HG03066 (cell line): ENCODE data around the gene GFOD1.
"Not testable (repeated sequence)": the region's sequence is repeated elsewhere in the genome, so short reads cannot be mapped to it uniquely, and the experiment has no call there.

Experiments used
- ATAC-seq: cut with Tn5 transposase; IDR thresholded peaks from one replicate; pipeline ENCODE4 v1.9.1; 2021; ENCODE audit warnings: low read depth; ENCODE audit not compliant: unreplicated experiment

Gene GFOD1

GRCh38 chr6:13447949-13448724 lies 39.3 kb downstream of the GFOD1 start:
- ATAC-seq = no peak

GRCh38 chr6:13446381-13446780 lies 41.0 kb downstream of the GFOD1 start:
- no peak for ATAC-seq

DNA sequence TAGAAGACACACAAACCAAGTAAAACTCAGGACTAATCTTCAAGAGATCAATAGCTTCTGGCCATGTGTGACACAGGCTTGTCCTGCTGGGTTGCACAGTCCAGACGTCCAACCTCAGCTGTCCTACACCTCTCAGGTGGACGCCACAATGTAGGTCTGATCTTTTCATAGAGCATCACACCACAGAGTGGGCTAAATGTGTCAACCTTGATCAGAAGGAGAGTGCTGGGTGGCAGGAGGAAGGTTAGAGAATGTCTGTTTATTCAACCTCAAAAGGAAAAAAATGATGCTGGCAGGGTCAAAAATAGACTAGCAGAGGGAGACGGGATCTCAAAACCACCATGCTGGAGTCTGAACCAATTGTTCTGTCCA lies 41.7 kb downstream of the GFOD1 start:
- no peak for ATAC-seq

GRCh38 chr6:13445005-13445743 lies 42.2 kb downstream of the GFOD1 start:
- ATAC-seq = no peak

DNA sequence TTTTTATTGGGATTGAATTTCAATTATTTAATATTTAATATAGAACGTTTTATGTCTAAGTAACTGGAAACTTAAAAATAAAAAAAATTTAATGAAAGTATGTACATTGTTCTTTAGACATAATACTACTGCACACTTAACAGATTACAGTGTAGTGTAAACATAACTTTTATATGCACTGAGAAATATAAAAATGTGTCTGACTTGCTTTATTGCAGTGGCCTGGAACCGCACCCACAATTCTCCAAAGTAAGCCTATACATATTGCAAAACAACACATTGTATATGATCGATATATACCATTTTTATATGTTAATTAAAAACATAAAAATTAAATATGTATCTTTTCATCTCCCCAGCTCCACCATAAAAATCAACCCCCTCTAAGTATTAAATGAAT lies 42.8 kb downstream of the GFOD1 start:
- ATAC-seq = no peak

DNA sequence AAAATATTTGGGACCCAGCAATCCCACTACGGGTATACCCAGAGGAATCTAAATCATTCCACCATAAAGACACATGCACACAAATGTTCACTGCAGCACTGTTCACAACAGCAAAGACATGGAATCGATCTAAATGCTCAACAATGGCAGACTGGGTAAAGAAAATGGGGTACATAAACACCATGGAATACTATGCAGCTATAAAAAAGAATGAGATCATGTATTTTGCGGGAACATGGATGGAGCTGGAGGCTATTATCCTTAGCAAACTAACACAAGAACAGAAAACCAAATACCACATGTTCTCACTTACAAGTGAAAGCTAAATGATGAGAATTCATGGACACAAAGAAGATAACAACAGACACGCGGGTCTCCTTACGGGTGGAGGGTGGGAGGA lies 43.4 kb downstream of the GFOD1 start:
- ATAC-seq = not testable (repeated sequence)

- ATAC-seq = no peak
These were observed 45.6 kb downstream of the GFOD1 start for GRCh38 chr6:13441778-13442177.

- no peak for ATAC-seq
These were observed 47.8 kb downstream of the GFOD1 start for GRCh38 chr6:13439644-13440043.

GRCh38 chr6:13438126-13438525 lies 49.3 kb downstream of the GFOD1 start:
- no peak for ATAC-seq

DNA sequence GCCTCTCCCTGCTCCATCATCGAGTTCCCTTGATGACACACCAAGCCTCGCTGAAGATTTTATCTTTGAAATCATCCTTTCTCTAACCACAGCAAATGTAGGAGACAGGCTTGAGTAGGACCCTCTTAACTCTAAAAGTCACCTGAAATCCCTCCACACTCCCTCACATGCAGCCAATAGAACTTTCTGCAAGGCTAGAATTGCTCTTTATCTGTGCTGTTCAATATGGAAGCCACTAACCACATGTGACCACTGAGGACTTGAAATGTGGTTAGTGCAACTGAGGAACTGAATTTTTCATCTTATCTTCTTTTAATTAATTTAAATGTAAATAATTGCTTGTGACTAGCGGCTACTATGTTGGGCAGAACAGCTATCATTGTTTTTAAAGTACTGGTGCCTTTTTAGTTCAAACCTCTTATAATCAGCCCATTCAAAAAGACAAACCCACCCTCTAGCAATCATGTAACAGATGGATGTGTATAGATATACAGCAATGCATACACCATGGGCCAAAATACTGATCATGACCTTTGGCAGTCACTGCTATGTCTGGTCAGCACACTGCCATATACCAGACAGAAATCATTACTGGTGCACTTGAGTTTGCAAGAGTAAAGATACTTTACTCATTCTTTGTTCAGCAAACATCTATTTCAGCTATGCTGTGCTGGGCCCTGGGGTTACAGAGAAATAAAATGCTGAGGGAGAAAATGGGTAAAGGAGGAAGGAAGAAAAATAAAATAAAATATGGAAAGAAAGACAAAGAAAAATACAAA lies 50.0 kb downstream of the GFOD1 start:
- ATAC-seq = no peak

- no peak for ATAC-seq
These were observed 50.8 kb downstream of the GFOD1 start for GRCh38 chr6:13436399-13437217.

GRCh38 chr6:13435477-13436246 lies 51.7 kb downstream of the GFOD1 start:
- ATAC-seq = no peak

DNA sequence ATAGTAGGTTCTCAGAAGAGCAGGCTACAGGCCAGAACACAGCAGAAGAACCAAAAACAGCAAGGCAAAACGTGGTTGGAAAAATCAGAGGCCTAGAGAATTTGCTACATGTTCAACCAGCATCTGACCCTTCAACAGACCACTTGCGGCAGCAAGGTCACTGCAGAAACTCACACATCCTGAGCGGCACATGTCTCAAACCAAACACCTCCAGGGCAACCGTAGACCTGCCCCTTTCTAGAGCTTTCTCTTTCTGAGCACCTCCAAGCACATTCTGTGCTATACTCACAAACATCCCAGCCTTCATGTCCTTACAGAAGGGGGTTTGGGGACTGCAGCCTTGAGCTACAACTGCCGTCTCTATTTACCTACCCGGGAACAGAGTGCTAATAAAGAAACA lies 52.6 kb downstream of the GFOD1 start:
- no peak for ATAC-seq

- not testable (repeated sequence) for ATAC-seq
These were observed 53.1 kb downstream of the GFOD1 start for GRCh38 chr6:13434135-13434775.

DNA sequence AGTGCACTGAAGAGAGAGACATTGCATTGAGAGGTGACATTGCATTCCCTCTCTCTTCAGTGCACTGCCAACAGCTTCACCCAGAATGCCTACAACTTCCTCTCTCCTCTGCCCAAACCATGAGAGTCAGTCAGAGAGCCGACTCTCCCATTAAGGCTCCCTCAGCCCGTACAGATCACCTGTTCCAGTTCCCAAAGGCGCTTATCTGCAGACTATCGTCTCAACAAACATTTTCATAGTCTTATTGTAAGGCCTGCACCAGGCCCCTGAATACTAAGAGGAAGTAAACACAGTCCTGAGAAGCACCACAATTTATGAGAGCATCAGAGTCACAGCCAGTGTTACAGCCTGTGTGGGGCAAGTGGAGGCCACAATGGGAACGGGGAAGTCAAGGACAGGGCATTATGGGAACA lies 53.7 kb downstream of the GFOD1 start:
- no peak for ATAC-seq

GRCh38 chr6:13432526-13433184 lies 54.7 kb downstream of the GFOD1 start:
- ATAC-seq = no peak

DNA sequence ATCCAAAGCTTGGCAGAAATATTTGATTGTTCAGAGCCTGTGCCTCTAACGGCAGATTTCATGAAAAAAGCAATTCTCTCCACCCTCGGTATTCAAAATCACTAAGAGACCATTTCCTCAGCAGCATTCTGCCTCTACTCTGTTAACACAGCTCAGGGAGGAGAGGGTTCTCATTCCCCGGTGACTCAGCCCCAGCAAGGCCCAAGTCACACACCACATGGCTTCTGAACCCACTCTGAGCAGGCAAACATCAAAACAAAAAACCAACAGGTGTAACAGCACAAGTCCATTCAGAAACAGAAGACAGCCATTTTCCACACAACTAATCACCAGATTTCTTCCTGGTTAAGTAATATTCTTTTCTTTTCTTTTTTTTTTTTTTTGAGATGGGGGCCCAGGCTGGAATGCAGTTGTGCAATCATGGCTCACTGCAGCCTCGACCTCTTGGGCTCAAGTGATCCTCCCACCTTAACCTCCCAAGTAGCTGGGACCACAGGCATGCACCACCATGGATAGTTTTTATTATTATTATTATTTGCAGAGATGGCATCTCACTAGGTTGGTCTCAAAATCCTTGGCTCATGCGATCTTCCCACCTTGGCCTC lies 55.4 kb downstream of the GFOD1 start:
- no peak for ATAC-seq

GRCh38 chr6:13431059-13431656 lies 56.2 kb downstream of the GFOD1 start:
- no peak for ATAC-seq
